ENCODE data around the gene RNF31. TPM values are rescaled to one million over a fixed set of nuclear protein-coding genes. Genes with fewer than 3 reads are reported as not detected.

Gene RNF31
- total and polyA plus RNA-seq, 2 donors (not counting 3 experiments of a cell fraction or from before 2014, with no cell fraction given), result 32.3 to 69.7 TPM

GRCh38 chr14:24177891-24178290, 30.6 kb downstream of the RNF31 start:
- no peak for FAIRE-seq
- CTCF ChIA-PET, result interaction anchor here (1.1 to 1.2 kb wide), 2 partner anchors 8 to 11 kb away, joined by 3 to 4 read pairs; no protein-coding TSS in a partner anchor

DNA sequence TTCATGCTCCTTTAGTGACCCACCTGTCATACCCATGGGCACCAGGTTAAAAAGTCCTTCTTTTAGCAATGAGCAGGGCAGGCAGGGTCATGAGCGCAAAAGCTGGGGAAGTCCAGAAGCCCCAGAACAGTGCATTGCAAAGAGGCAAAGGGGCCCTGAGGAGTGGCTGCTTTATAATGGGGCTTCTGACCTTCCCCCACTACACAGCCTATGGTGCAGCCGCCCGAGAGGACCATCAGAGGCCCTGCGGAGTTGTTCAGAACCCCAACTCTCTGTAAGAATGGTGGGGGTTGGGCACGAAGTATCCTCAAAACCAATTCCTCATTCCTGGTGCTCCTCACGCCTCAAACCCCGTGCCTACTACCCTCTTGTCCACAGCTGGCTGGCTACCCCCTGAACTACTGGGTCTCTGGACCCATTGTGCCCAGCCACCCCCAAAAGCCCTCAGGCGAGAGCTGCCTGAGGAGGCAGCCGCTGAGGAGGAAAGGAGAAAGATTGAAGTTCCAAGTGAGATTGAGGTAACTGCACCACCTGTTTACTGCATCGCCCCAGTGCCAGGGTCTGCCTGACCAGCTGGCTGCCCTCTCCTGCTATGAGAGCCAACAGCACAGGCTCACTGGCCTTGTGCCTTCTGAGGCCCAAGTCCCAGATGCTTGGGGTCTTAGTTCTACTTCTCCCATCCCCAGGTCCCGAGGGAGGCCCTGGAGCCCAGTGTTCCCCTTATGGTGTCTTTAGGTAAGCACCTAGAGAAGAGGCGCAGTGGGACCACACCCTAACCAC, 31.3 kb downstream of the RNF31 start:
- Histone ChIP-seq H3K9ac (replicated peaks; ENCODE audit: extremely low read depth, insufficient read depth, low read length) (no peak overlapping the region), H3K4me1 (ENCODE audit: control insufficient read depth, extremely low read depth, insufficient read depth, low read length) (no peaks in the 10 kb centered on the region), H3K27me3 (ENCODE audit: control insufficient read depth in 2 of 2, insufficient read depth in 2 of 2, low read length in 2 of 2) (no peaks in the 10 kb centered on the region), H4K20me1 (replicated peaks; ENCODE audit: control insufficient read depth, extremely low read depth, insufficient read depth, low read length) (no peaks in the 10 kb centered on the region), H3K9me1 (replicated peaks; ENCODE audit: control insufficient read depth, extremely low read depth, insufficient read depth, low read length) (no peaks in the 10 kb centered on the region), H3K27ac (ENCODE audit: insufficient read depth, low read depth, low read length) (no peak overlapping the region), H2AFZ (ENCODE audit: low read depth, low read length) (no peak overlapping the region), H3K9me3 (replicated peaks; ENCODE audit: control insufficient read depth, insufficient read depth, low read length) (no peaks in the 10 kb centered on the region), H3K79me2 (ENCODE audit: control insufficient read depth, insufficient read depth, low read length) (no peaks in the 10 kb centered on the region), H3K36me3 (ENCODE audit: control insufficient read depth in 2 of 2, extremely low read depth in 1 of 2, insufficient read depth in 2 of 2, low read length in 2 of 2) (peaks cover 0 to 26% of the 10 kb centered on the region in 2 experiments), H3K4me3 (replicated peaks in 1 of 3; ENCODE audit: insufficient read depth in 1 of 3, low read depth in 1 of 3, low read length in 3 of 3) (no peak overlapping the region), H3K4me2 (ENCODE audit: insufficient read depth, low read length) (no peak overlapping the region)
- BruUV-seq (replicated peaks), result no TSS peak
- dilution Hi-C loops (cut with MboI; ENCODE audit: extremely low pct_ligation_motif_present, low sequenced_read_pairs), result no loop called here
- intact Hi-C loops (cut with micrococcal nuclease), result no loop called here
- no peak for FAIRE-seq
- CTCF ChIA-PET, result interaction anchor here (2.1 kb wide), 1 partner anchor 10 kb away, joined by 5 read pairs; the partner anchor contains the start of gene IPO4
- TF ChIP-seq CTCF (IDR thresholded peaks at IDR 0.05; ENCODE audit: extremely low read depth in 1 of 2, insufficient read depth in 1 of 2, low read depth in 1 of 2, low read length in 2 of 2) (no peak), GATA2 (IDR thresholded peaks at IDR 0.05; ENCODE audit: insufficient read depth, insufficient read length, low read depth, low read length) (no peak), EZH2 (IDR thresholded peaks at IDR 0.05; ENCODE audit: borderline replicate concordance, low read depth, low read length, severe bottlenecking) (no peak), MAX (IDR thresholded peaks at IDR 0.05; ENCODE audit: insufficient read depth, insufficient read length) (no peak), POLR2AphosphoS5 (IDR thresholded peaks at IDR 0.05; ENCODE audit: insufficient read depth, low read depth, low read length) (no peak), POLR2A (IDR thresholded peaks at IDR 0.05; ENCODE audit: low read depth, low read length) (no peak), FOS (IDR thresholded peaks at IDR 0.05; ENCODE audit: borderline replicate concordance, insufficient read depth, low read length) (no peak), JUN (IDR thresholded peaks at IDR 0.05; ENCODE audit: borderline replicate concordance, insufficient read depth, insufficient read length, low read depth) (no peak)
- POLR2A ChIA-PET, result no interaction called here
- DNase-seq (ENCODE audit: low read depth, low spot score), result no peak

More at GRCh38 chr14:24177891-24178290, 30.6 kb downstream of the RNF31 start:
- Histone ChIP-seq H3K9ac (replicated peaks; ENCODE audit: extremely low read depth, insufficient read depth, low read length) (no peak overlapping the region), H3K9me3 (replicated peaks; ENCODE audit: control insufficient read depth, insufficient read depth, low read length) (no peaks in the 10 kb centered on the region), H3K27me3 (ENCODE audit: control insufficient read depth in 2 of 2, insufficient read depth in 2 of 2, low read length in 2 of 2) (no peaks in the 10 kb centered on the region), H3K4me2 (ENCODE audit: insufficient read depth, low read length) (no peak overlapping the region), H3K79me2 (ENCODE audit: control insufficient read depth, insufficient read depth, low read length) (no peaks in the 10 kb centered on the region), H3K9me1 (replicated peaks; ENCODE audit: control insufficient read depth, extremely low read depth, insufficient read depth, low read length) (no peaks in the 10 kb centered on the region), H3K4me1 (ENCODE audit: control insufficient read depth, extremely low read depth, insufficient read depth, low read length) (no peaks in the 10 kb centered on the region), H2AFZ (ENCODE audit: low read depth, low read length) (no peak overlapping the region), H4K20me1 (replicated peaks; ENCODE audit: control insufficient read depth, extremely low read depth, insufficient read depth, low read length) (no peaks in the 10 kb centered on the region), H3K4me3 (replicated peaks in 1 of 3; ENCODE audit: insufficient read depth in 1 of 3, low read depth in 1 of 3, low read length in 3 of 3) (no peak overlapping the region), H3K36me3 (ENCODE audit: control insufficient read depth in 2 of 2, extremely low read depth in 1 of 2, insufficient read depth in 2 of 2, low read length in 2 of 2) (peaks cover 0 to 24% of the 10 kb centered on the region in 2 experiments), H3K27ac (ENCODE audit: insufficient read depth, low read depth, low read length) (no peak overlapping the region)
- no peak for TF ChIP-seq POLR2A (IDR thresholded peaks at IDR 0.05; ENCODE audit: low read depth, low read length)
- TF ChIP-seq EZH2 (IDR thresholded peaks at IDR 0.05; ENCODE audit: borderline replicate concordance, low read depth, low read length, severe bottlenecking), result no peak
- TF ChIP-seq POLR2AphosphoS5 (IDR thresholded peaks at IDR 0.05; ENCODE audit: insufficient read depth, low read depth, low read length), result no peak
- no peak for TF ChIP-seq GATA2 (IDR thresholded peaks at IDR 0.05; ENCODE audit: insufficient read depth, insufficient read length, low read depth, low read length)
- no peak for TF ChIP-seq MYC (IDR thresholded peaks at IDR 0.05; ENCODE audit: low read depth, low read length)
- intact Hi-C loops (cut with micrococcal nuclease), result no loop called here
- no peak for DNase-seq (ENCODE audit: low read depth, low spot score)
- BruUV-seq (replicated peaks), result no TSS peak
- POLR2A ChIA-PET, result no interaction called here
- dilution Hi-C loops (cut with MboI; ENCODE audit: extremely low pct_ligation_motif_present, low sequenced_read_pairs), result no loop called here
